GM23248 (cell line): ENCODE measurements around the gene GJC3.

Source experiments
- EZH2 ChIP-seq: fragments of 200-600 bp; sonication (generic); IDR thresholded peaks from 2 replicates; pipeline ENCODE4 v1.6.1; 2018; ENCODE audit warnings: antibody characterized with exemption, mild to moderate bottlenecking; ENCODE audit not compliant: insufficient read depth, poor library complexity, severe bottlenecking
- EZH2phosphoT487 ChIP-seq: fragments of 200-600 bp; sonication (generic); IDR thresholded peaks from 2 replicates; pipeline ENCODE4 v1.6.1; 2018; ENCODE audit warnings: antibody characterized with exemption, moderate library complexity, mild to moderate bottlenecking, low read depth; ENCODE audit not compliant: insufficient read depth

DNA sequence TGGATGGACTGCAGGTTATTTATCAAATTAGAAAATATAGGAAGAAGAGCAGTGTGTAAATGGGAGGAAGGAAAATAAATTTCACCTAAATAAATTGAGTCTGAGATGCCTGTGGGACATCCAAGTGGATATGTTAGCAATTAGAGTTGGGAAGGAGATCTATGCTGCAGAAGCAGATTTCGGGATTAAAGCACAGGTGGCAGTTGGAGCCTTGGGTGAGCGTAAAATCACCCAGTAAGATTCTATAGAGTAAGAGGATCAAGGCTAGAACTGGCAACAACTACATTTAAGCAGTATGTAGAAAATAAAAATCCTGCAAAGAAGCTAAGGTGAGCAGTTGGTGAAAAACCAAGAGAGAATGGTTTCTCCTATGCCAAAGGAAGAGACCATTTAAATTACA lies 18.4 kb downstream of the GJC3 start:
- TF ChIP-seq EZH2phosphoT487 (no peak), EZH2 (no peak)
